ENCODE data around the gene PDPN. TPM values are rescaled to one million over a fixed set of nuclear protein-coding genes. Genes with fewer than 3 reads are reported as not detected.

PDPN gene
- total RNA-seq, 1 experiment from 2014 or later = not detected

DNA sequence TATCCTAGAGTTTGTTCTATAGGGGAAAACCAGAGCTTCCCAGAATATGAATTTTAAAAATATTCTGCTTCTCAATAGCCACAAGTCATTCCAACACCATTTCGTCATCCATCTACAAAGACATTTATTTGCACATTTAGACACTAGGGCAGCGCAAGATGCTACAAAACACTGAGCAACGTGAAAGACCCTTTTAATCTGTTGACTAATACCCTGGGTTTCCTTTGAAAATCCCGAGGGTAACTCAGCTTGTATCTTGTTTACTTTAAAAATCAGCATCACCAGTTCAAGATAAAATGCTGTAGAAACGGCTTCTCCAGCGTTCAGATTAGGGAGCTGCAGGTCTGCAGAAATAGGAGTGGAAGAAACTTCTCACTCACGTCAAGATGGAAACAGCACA lies 13.5 kb downstream of the PDPN start:
- no peak for DNase-seq
- CTCF ChIA-PET = no interaction called here
- no peaks in the 10 kb centered on the region for H3F3A ChIP-seq (ENCODE audit: insufficient read depth, low read depth)
- POLR2A ChIA-PET (ENCODE audit: unreplicated experiment) = no interaction called here
- intact Hi-C loops (cut with micrococcal nuclease; ENCODE audit: unreplicated experiment) = no loop called here
- H3K4me1 ChIP-seq (replicated peaks; ENCODE audit: insufficient read depth) = no peaks in the 10 kb centered on the region
- H3K27ac ChIP-seq = no peak overlapping the region
- no peaks in the 10 kb centered on the region for H3K79me2 ChIP-seq (ENCODE audit: low read depth)
- H3K36me3 ChIP-seq (ENCODE audit: low read depth) = no peaks in the 10 kb centered on the region
- H4K20me1 ChIP-seq (ENCODE audit: insufficient read depth) = no peaks in the 10 kb centered on the region
- peaks cover 35% of the 10 kb centered on the region for H3K27me3 ChIP-seq (ENCODE audit: insufficient read depth, low read depth)
- no TSS peak for BruUV-seq (replicated peaks)
- no peak overlapping the region for H3K4me3 ChIP-seq
- H3K9me2 ChIP-seq (ENCODE audit: insufficient read depth) = no peaks in the 10 kb centered on the region
- no peak overlapping the region for H2AFZ ChIP-seq
- TF ChIP-seq EZH2 (IDR thresholded peaks at IDR 0.05; ENCODE audit: low read depth) = no peak
- TF ChIP-seq, protein P1, sequence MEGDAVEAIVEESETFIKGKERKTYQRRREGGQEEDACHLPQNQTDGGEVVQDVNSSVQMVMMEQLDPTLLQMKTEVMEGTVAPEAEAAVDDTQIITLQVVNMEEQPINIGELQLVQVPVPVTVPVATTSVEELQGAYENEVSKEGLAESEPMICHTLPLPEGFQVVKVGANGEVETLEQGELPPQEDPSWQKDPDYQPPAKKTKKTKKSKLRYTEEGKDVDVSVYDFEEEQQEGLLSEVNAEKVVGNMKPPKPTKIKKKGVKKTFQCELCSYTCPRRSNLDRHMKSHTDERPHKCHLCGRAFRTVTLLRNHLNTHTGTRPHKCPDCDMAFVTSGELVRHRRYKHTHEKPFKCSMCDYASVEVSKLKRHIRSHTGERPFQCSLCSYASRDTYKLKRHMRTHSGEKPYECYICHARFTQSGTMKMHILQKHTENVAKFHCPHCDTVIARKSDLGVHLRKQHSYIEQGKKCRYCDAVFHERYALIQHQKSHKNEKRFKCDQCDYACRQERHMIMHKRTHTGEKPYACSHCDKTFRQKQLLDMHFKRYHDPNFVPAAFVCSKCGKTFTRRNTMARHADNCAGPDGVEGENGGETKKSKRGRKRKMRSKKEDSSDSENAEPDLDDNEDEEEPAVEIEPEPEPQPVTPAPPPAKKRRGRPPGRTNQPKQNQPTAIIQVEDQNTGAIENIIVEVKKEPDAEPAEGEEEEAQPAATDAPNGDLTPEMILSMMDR (conservative IDR thresholded peaks at IDR 0.05) = no peak
- H3K4me2 ChIP-seq = no peak overlapping the region
- H3K9me3 ChIP-seq (ENCODE audit: insufficient read depth, low read depth) = no peaks in the 10 kb centered on the region

DNA sequence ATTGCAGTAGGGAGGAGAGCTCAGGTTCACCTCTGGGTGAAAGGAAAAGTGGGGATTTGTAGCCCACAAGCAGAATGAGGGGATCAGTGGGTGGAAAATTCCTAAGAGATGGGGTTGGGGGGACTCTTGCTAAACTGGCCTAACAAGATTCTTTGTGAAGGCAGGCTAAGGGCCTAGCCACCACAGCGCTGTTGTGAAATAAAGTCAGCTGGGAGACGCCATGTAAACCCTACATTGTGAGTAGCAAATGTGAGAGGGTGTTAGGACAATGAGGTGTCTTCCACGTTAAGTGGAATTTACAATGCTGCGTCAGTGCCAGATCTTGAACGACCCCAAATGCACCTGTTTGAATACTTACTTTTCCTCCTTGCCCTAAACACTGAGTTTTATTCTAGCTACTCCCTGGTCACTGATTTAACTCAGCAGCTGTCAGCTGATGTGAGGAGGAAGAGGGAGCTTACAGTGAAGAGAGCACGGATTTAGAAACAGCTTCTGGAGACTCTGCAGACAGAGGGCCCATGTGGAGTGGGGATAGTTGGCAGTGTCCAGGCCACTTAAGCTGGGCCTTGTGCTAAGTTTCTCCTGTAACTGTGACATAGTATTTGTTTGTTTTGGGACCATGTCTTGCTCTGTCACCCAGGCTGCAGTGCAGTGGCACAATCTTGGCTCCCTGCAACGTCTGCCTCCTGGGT lies 17.3 kb downstream of the PDPN start:
- TF ChIP-seq, protein P1 (conservative IDR thresholded peaks at IDR 0.05) = no peak
- no peak for TF ChIP-seq EZH2 (IDR thresholded peaks at IDR 0.05; ENCODE audit: low read depth)
- DNase-seq = no peak
- H3K9me2 ChIP-seq (ENCODE audit: insufficient read depth) = no peaks in the 10 kb centered on the region
- no peaks in the 10 kb centered on the region for H3F3A ChIP-seq (ENCODE audit: insufficient read depth, low read depth)
- H3K79me2 ChIP-seq (ENCODE audit: low read depth) = no peaks in the 10 kb centered on the region
- H4K20me1 ChIP-seq (ENCODE audit: insufficient read depth) = no peaks in the 10 kb centered on the region
- H2AFZ ChIP-seq = no peak overlapping the region
- no peak overlapping the region for H3K27ac ChIP-seq
- CTCF ChIA-PET = no interaction called here
- POLR2A ChIA-PET (ENCODE audit: unreplicated experiment) = interaction anchor here (0.5 kb wide), 1 partner anchor 181 kb away, joined by 3 read pairs; no protein-coding TSS in a partner anchor
- H3K27me3 ChIP-seq (ENCODE audit: insufficient read depth, low read depth) = peaks cover 35% of the 10 kb centered on the region
- H3K4me3 ChIP-seq = no peak overlapping the region
- BruUV-seq (replicated peaks) = no TSS peak
- no peaks in the 10 kb centered on the region for H3K4me1 ChIP-seq (replicated peaks; ENCODE audit: insufficient read depth)
- no peaks in the 10 kb centered on the region for H3K9me3 ChIP-seq (ENCODE audit: insufficient read depth, low read depth)
- H3K4me2 ChIP-seq = no peak overlapping the region
- no peaks in the 10 kb centered on the region for H3K36me3 ChIP-seq (ENCODE audit: low read depth)
- intact Hi-C loops (cut with micrococcal nuclease; ENCODE audit: unreplicated experiment) = no loop called here

DNA sequence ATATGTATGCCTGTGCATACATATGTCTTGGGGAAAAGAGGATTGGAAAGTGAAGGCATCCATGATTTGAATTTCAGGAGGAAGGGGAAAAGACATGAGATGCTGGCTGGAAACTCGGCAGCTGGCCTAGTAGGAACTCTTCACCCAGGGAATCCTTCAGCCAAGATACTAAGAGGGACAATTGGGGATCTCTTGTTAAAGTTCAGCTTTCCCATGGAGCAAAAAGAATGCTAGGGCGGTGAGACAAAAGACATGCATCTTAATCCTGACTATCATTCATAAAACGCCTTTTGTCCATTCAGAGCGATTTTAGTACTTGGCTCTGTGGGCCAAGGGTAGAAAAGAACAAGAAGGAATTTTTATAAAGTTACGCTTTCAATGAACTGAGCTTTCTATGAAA lies 20.5 kb downstream of the PDPN start:
- H3K27ac ChIP-seq = no peak overlapping the region
- POLR2A ChIA-PET (ENCODE audit: unreplicated experiment) = no interaction called here
- no TSS peak for BruUV-seq (replicated peaks)

More for the DNA sequence above, 20.5 kb downstream of the PDPN start:
- CTCF ChIA-PET = no interaction called here
- no peaks in the 10 kb centered on the region for H3K9me3 ChIP-seq (ENCODE audit: insufficient read depth, low read depth)
- H3K4me3 ChIP-seq = no peak overlapping the region
- DNase-seq = no peak
- H3F3A ChIP-seq (ENCODE audit: insufficient read depth, low read depth) = no peaks in the 10 kb centered on the region
- no peaks in the 10 kb centered on the region for H4K20me1 ChIP-seq (ENCODE audit: insufficient read depth)
- H3K4me2 ChIP-seq = no peak overlapping the region
- intact Hi-C loops (cut with micrococcal nuclease; ENCODE audit: unreplicated experiment) = no loop called here
- peaks cover 44% of the 10 kb centered on the region for H3K27me3 ChIP-seq (ENCODE audit: insufficient read depth, low read depth)
- no peak for TF ChIP-seq EZH2 (IDR thresholded peaks at IDR 0.05; ENCODE audit: low read depth)
- TF ChIP-seq, protein P1 (conservative IDR thresholded peaks at IDR 0.05) = no peak
- H2AFZ ChIP-seq = no peak overlapping the region
- H3K9me2 ChIP-seq (ENCODE audit: insufficient read depth) = no peaks in the 10 kb centered on the region
- H3K79me2 ChIP-seq (ENCODE audit: low read depth) = no peaks in the 10 kb centered on the region
- H3K36me3 ChIP-seq (ENCODE audit: low read depth) = no peaks in the 10 kb centered on the region
- H3K4me1 ChIP-seq (replicated peaks; ENCODE audit: insufficient read depth) = no peaks in the 10 kb centered on the region

Data from PC-9 (cell line).